ENCODE data around the gene PARVG.

PARVG gene

GRCh38 chr22:44212936-44213335 is 32.2 kb downstream of the PARVG start:
- Histone ChIP-seq H4K20me1 (ENCODE audit: insufficient read depth, low read length) (no peaks in the 10 kb centered on the region), H3K4me2 (ENCODE audit: low read depth, low read length) (no peak overlapping the region), H2AFZ (ENCODE audit: low read length) (no peak overlapping the region), H3K79me2 (ENCODE audit: low read length) (no peaks in the 10 kb centered on the region), H3K27ac (ENCODE audit: low read length) (no peak overlapping the region), H3K27me3 (replicated peaks; ENCODE audit: insufficient read depth, low read length) (peaks cover 31% of the 10 kb centered on the region), H3K4me3 (ENCODE audit: low read length) (no peak overlapping the region), H3F3A (ENCODE audit: insufficient read depth, low read length) (no peaks in the 10 kb centered on the region), H3K9ac (ENCODE audit: low read length) (no peak overlapping the region), H3K9me3 (replicated peaks; ENCODE audit: insufficient read depth, low read length) (no peaks in the 10 kb centered on the region), H3K9me2 (replicated peaks; ENCODE audit: insufficient read depth, low read length) (no peaks in the 10 kb centered on the region), H3K36me3 (replicated peaks; ENCODE audit: insufficient read depth, low read length) (no peaks in the 10 kb centered on the region), H3K4me1 (ENCODE audit: low read length) (no peaks in the 10 kb centered on the region)
- TF ChIP-seq EZH2 (optimal IDR thresholded peaks at IDR 0.05; ENCODE audit: low read depth, low read length) (no peak), EZH2phosphoT487 (IDR thresholded peaks at IDR 0.05; ENCODE audit: low read length) (no peak)
- TF ChIP-seq, protein P1, sequence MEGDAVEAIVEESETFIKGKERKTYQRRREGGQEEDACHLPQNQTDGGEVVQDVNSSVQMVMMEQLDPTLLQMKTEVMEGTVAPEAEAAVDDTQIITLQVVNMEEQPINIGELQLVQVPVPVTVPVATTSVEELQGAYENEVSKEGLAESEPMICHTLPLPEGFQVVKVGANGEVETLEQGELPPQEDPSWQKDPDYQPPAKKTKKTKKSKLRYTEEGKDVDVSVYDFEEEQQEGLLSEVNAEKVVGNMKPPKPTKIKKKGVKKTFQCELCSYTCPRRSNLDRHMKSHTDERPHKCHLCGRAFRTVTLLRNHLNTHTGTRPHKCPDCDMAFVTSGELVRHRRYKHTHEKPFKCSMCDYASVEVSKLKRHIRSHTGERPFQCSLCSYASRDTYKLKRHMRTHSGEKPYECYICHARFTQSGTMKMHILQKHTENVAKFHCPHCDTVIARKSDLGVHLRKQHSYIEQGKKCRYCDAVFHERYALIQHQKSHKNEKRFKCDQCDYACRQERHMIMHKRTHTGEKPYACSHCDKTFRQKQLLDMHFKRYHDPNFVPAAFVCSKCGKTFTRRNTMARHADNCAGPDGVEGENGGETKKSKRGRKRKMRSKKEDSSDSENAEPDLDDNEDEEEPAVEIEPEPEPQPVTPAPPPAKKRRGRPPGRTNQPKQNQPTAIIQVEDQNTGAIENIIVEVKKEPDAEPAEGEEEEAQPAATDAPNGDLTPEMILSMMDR (IDR thresholded peaks at IDR 0.05; ENCODE audit: low read length), result no peak
- no peak for DNase-seq

GRCh38 chr22:44213489-44214043 is 32.8 kb downstream of the PARVG start:
- Histone ChIP-seq H3K9me3 (replicated peaks; ENCODE audit: insufficient read depth, low read length) (no peaks in the 10 kb centered on the region), H3K9ac (ENCODE audit: low read length) (no peak overlapping the region), H3K27ac (ENCODE audit: low read length) (no peak overlapping the region), H3K27me3 (replicated peaks; ENCODE audit: insufficient read depth, low read length) (peaks cover 38% of the 10 kb centered on the region), H2AFZ (ENCODE audit: low read length) (no peak overlapping the region), H4K20me1 (ENCODE audit: insufficient read depth, low read length) (no peaks in the 10 kb centered on the region), H3K4me2 (ENCODE audit: low read depth, low read length) (no peak overlapping the region), H3K79me2 (ENCODE audit: low read length) (no peaks in the 10 kb centered on the region), H3K36me3 (replicated peaks; ENCODE audit: insufficient read depth, low read length) (no peaks in the 10 kb centered on the region), H3K4me3 (ENCODE audit: low read length) (no peak overlapping the region), H3K4me1 (ENCODE audit: low read length) (no peaks in the 10 kb centered on the region), H3F3A (ENCODE audit: insufficient read depth, low read length) (no peaks in the 10 kb centered on the region), H3K9me2 (replicated peaks; ENCODE audit: insufficient read depth, low read length) (no peaks in the 10 kb centered on the region)
- no peak for DNase-seq
- TF ChIP-seq, protein P1 (IDR thresholded peaks at IDR 0.05; ENCODE audit: low read length), result no peak
- TF ChIP-seq EZH2phosphoT487 (IDR thresholded peaks at IDR 0.05; ENCODE audit: low read length) (no peak), EZH2 (optimal IDR thresholded peaks at IDR 0.05; ENCODE audit: low read depth, low read length) (no peak)

GRCh38 chr22:44214187-44214586 is 33.5 kb downstream of the PARVG start:
- Histone ChIP-seq H3K27ac (ENCODE audit: low read length) (no peak overlapping the region), H3K9ac (ENCODE audit: low read length) (no peak overlapping the region)

More at GRCh38 chr22:44214187-44214586, 33.5 kb downstream of the PARVG start:
- H3F3A ChIP-seq (ENCODE audit: insufficient read depth, low read length), result no peaks in the 10 kb centered on the region
- H3K9me2 ChIP-seq (replicated peaks; ENCODE audit: insufficient read depth, low read length), result no peaks in the 10 kb centered on the region
- H2AFZ ChIP-seq (ENCODE audit: low read length), result no peak overlapping the region
- no peak overlapping the region for H3K4me3 ChIP-seq (ENCODE audit: low read length)
- no peak for DNase-seq
- H3K4me1 ChIP-seq (ENCODE audit: low read length), result no peaks in the 10 kb centered on the region
- no peak overlapping the region for H3K4me2 ChIP-seq (ENCODE audit: low read depth, low read length)
- no peak for TF ChIP-seq EZH2 (optimal IDR thresholded peaks at IDR 0.05; ENCODE audit: low read depth, low read length)
- TF ChIP-seq, protein P1 (IDR thresholded peaks at IDR 0.05; ENCODE audit: low read length), result no peak
- no peak for TF ChIP-seq EZH2phosphoT487 (IDR thresholded peaks at IDR 0.05; ENCODE audit: low read length)
- no peaks in the 10 kb centered on the region for H3K36me3 ChIP-seq (replicated peaks; ENCODE audit: insufficient read depth, low read length)
- no peaks in the 10 kb centered on the region for H3K79me2 ChIP-seq (ENCODE audit: low read length)
- peaks cover 44% of the 10 kb centered on the region for H3K27me3 ChIP-seq (replicated peaks; ENCODE audit: insufficient read depth, low read length)
- no peaks in the 10 kb centered on the region for H4K20me1 ChIP-seq (ENCODE audit: insufficient read depth, low read length)
- H3K9me3 ChIP-seq (replicated peaks; ENCODE audit: insufficient read depth, low read length), result no peaks in the 10 kb centered on the region
